Heart left ventricle (tissue), 16 donors: ENCODE results near the gene MECP2. TPM values are rescaled to one million over a fixed set of nuclear protein-coding genes. Genes with fewer than 3 reads are reported as not detected.

Experiments used
- ATAC-seq, 4 donors: fragments of 200-7000 bp; cut with Tn5 transposase; one replicate each; pipeline ENCODE4 v1.9.1; 2020 to 2022; ENCODE audit warnings: moderate library complexity in 4 of 4, mild to moderate bottlenecking in 3 of 4, moderate number of reproducible peaks in 1 of 4
- DNase-seq, 5 donors: peaks; one replicate each; pipeline ENCODE4 v3.0.0-alpha.2; 2020
- H3K27ac ChIP-seq, 12 donors: fragments of 200-600 bp; sonication (generic) in 4 of 12; one replicate each; pipeline versions ENCODE4 v1.5.0 to v1.8.0; 2016 to 2022; ENCODE audit warnings: mild to moderate bottlenecking in 2 of 12
- H3K27me3 ChIP-seq, 9 donors: fragments of 200-600 bp; sonication (generic) in 2 of 9; one replicate each; pipeline versions ENCODE4 v1.5.1 to v1.8.0; 2016 to 2022; ENCODE audit warnings: mild to moderate bottlenecking in 3 of 9
- H3K36me3 ChIP-seq, 9 donors: fragments of 200-600 bp; sonication (generic) in 2 of 9; one replicate each; pipeline versions ENCODE4 v1.5.0 to v1.8.0; 2018 to 2022; ENCODE audit warnings: mild to moderate bottlenecking in 2 of 9
- H3K4me1 ChIP-seq, 12 donors: fragments of 200-600 bp; sonication (generic) in 4 of 12; one replicate each; pipeline versions ENCODE4 v1.5.0 to v1.8.0; 2016 to 2022; ENCODE audit warnings: mild to moderate bottlenecking in 3 of 12
- H3K4me3 ChIP-seq, 12 donors: fragments of 200-600 bp; sonication (generic) in 4 of 12; one replicate each; pipeline versions ENCODE4 v1.5.0 to v1.8.0; 2017 to 2022; ENCODE audit warnings: mild to moderate bottlenecking in 9 of 12, moderate library complexity in 4 of 12
- H3K9me3 ChIP-seq, 12 donors: fragments of 200-600 bp; sonication (generic) in 4 of 12; one replicate each; pipeline versions ENCODE4 v1.5.0 to v1.8.0; 2016 to 2022; ENCODE audit warnings: mild to moderate bottlenecking in 1 of 12
- CTCF ChIP-seq, 12 donors: fragments of 200-600 bp; sonication (generic) in 4 of 12; IDR thresholded peaks; one replicate each; pipeline versions ENCODE4 v1.5.0 to v1.8.0; 2018 to 2022; ENCODE audit warnings: antibody characterized with exemption in 12 of 12, mild to moderate bottlenecking in 5 of 12
- POLR2A ChIP-seq, 2 donors: fragments of 450-650 bp; IDR thresholded peaks; one replicate each; pipeline ENCODE4 v1.6.1; 2017; ENCODE audit warnings: antibody characterized with exemption in 2 of 2, mild to moderate bottlenecking in 2 of 2, moderate library complexity in 2 of 2
- WGBS, 4 donors: extraction: QIAGEN DNeasy Blood & Tissue Kit in 2 of 4; methylation state at CpG; one replicate each; pipeline versions ENCODE4 v1.1.5 to v1.1.7; 2013 to 2018; 5-methylcytosine and 5-hydroxymethylcytosine counted together
- intact Hi-C, 10 donors: fragments of 100-400 bp; cut with DNase I; formaldehyde crosslinking; loops; one replicate each; pipeline versions ENCODE4 v1.11.1 to v1.14.2; 2022
- polyA plus RNA-seq, 2 donors: library from polyadenylated mRNA; stranded (reverse); fragments of 200-250 nt; gene quantifications; one replicate each; pipeline ENCODE4 v1.2.3, GENCODE V29; 2013
- total RNA-seq, 9 donors: library from RNA; depleted of rRNA in 2 of 9; stranded (reverse); fragments of >200 nt in 2 of 9; fragmentation: NEBNext Ultra II Directional in 3 of 9; extraction: Animal tissue kit (Norgen Biotek cat#: 25700) in 3 of 9; gene quantifications; one replicate each; pipeline versions ENCODE4 v1.1.0 to v1.2.4, GENCODE V29; 2016 to 2023
- donor health status: ischemic (EF 13 %, LVEDD 7.1; RV severe dilation, severe dysfunction).
- donor health status: healthy with polysubstance abuse.
- donor health status: DM: no; HTN: yes; CAD: no.
- donor health status: DM: no; HTN: no; CAD: no.
- donor health status: ischemic (EF 25% LVEDD 6.9; RV normal size, moderate dysfunction).
- donor health status: ischemic (EF 25% LVEDD 5.7; RV mildly dilated, moderate dysfunction).
- donor health status: healthy.
- donor health status: DM: yes; HTN: yes; CAD: no.
- donor health status: ischemic (EF 35%, LVEDD 5.7; RV mildly dilated, moderate dysfunction).
- donor health status: nonischemic (EF 11% LVEDD 7.7; RV severe dilation, severe dysfunction).
- donor health status: DM: yes; HTN: yes; CAD: no.
- donor health status: PGD.
- donor health status: ischemic (EF 29% LVEDD 5.4; RV normal size, mild dysfunction).
- donor health status: nonischemic (EF 23%, LVEDD 6.1; RV moderate dilation, normal function).

Gene MECP2
- total and polyA plus RNA-seq, 11 donors, result 22.7 to 83.3 (median 33.6) TPM

GRCh38 chrX:154032160-154032559 lies 65.4 kb downstream of the MECP2 start:
- no peak overlapping the region for H3K4me3 ChIP-seq
- H3K9me3 ChIP-seq, result no peaks in the 10 kb centered on the region
- TF ChIP-seq CTCF (IDR thresholded peaks at IDR 0.05) (no peak), POLR2A (IDR thresholded peaks at IDR 0.05) (no peak)
- intact Hi-C loops, result no loop called here
- ATAC-seq (no peak), DNase-seq (no peak)
- peaks cover 0 to 24% (median 0%) of the 10 kb centered on the region in 12 donors for H3K4me1 ChIP-seq
- no peak overlapping the region for H3K27ac ChIP-seq
- peaks cover 0 to 25% (median 0%) of the 10 kb centered on the region in 9 donors for H3K27me3 ChIP-seq
- 78 to 85% (median 84%) methylated on average over 11 of the region's 11 CpGs for WGBS, 4 donors
- H3K36me3 ChIP-seq, result peaks cover 0 to 49% (median 28%) of the 10 kb centered on the region in 9 donors

- 83 to 94% (median 92%) methylated on average over 29 of the region's 29 CpGs for WGBS, 4 donors
- intact Hi-C loops, result no loop called here
- no peaks in the 10 kb centered on the region for H3K9me3 ChIP-seq
- peaks cover 0 to 49% (median 28%) of the 10 kb centered on the region in 9 donors for H3K36me3 ChIP-seq
- no peak for DNase-seq
- ATAC-seq, result no peak
- H3K4me1 ChIP-seq, result peaks cover 0 to 24% (median 2%) of the 10 kb centered on the region in 12 donors
- H3K27me3 ChIP-seq, result peaks cover 0 to 36% (median 0%) of the 10 kb centered on the region in 9 donors
- no peak for TF ChIP-seq CTCF (IDR thresholded peaks at IDR 0.05)
- TF ChIP-seq POLR2A (IDR thresholded peaks at IDR 0.05), result no peak
- H3K4me3 ChIP-seq, result no peak overlapping the region
- H3K27ac ChIP-seq, result no peak overlapping the region
These were observed 66.7 kb downstream of the MECP2 start for GRCh38 chrX:154030715-154031305.

- DNase-seq, result no peak
- intact Hi-C loops, result no loop called here
- Histone ChIP-seq H3K27me3 (peaks cover 0 to 40% (median 0%) of the 10 kb centered on the region in 9 donors), H3K4me1 (peaks cover 0 to 29% (median 2%) of the 10 kb centered on the region in 12 donors), H3K9me3 (no peaks in the 10 kb centered on the region), H3K4me3 (no peak overlapping the region), H3K27ac (no peak overlapping the region), H3K36me3 (peaks cover 0 to 49% (median 28%) of the 10 kb centered on the region in 9 donors)
- TF ChIP-seq CTCF (IDR thresholded peaks at IDR 0.05), result no peak
- TF ChIP-seq POLR2A (IDR thresholded peaks at IDR 0.05), result no peak
- whole genome bisulfite sequencing, 4 donors, result 86 to 93% (median 91%) methylated on average over 20 of the region's 20 CpGs
- ATAC-seq, result no peak
These were observed 67.3 kb downstream of the MECP2 start for GRCh38 chrX:154030266-154030665.

GRCh38 chrX:154029439-154029838 lies 68.1 kb downstream of the MECP2 start:
- no peak for ATAC-seq

More at GRCh38 chrX:154029439-154029838, 68.1 kb downstream of the MECP2 start:
- no peak for TF ChIP-seq POLR2A (IDR thresholded peaks at IDR 0.05)
- no peak for TF ChIP-seq CTCF (IDR thresholded peaks at IDR 0.05)
- Histone ChIP-seq H3K36me3 (peaks cover 0 to 49% (median 28%) of the 10 kb centered on the region in 9 donors), H3K9me3 (no peaks in the 10 kb centered on the region), H3K4me1 (peaks cover 0 to 31% (median 1%) of the 10 kb centered on the region in 12 donors), H3K27me3 (peaks cover 0 to 43% (median 0%) of the 10 kb centered on the region in 9 donors), H3K27ac (no peak overlapping the region), H3K4me3 (no peak overlapping the region)
- no peak for DNase-seq
- 71 to 89% (median 78%) methylated on average over 5 to 8 of the region's 8 CpGs for WGBS, 4 donors
- intact Hi-C loops, result loop anchor here in 1 of 10 donors (10.0 kb wide), 1 partner anchor 65 kb away; the partner anchor contains the start of gene MECP2
